K562 (cell line): ENCODE measurements around the gene PADI4. TPM values are rescaled to one million over a fixed set of nuclear protein-coding genes. Genes with fewer than 3 reads are reported as not detected.

ENCODE experiments used
- ATAC-seq: fragments of 200-7000 bp; cut with Tn5 transposase; 3 replicates; pipeline ENCODE4 v1.9.1; 2020; ENCODE audit warnings: moderate library complexity
- BruUV-seq: library from RNA; stranded (reverse); fragments of 400-500 nt; replicated peaks from 2 replicates; lab custom pipeline; 2021; lab: Mats Ljungman, UMichigan
- CTCF ChIA-PET: fragments of 300-600 bp; formaldehyde crosslinking; extraction: SDS; loops from one replicate; lab custom pipeline; 2021; ENCODE audit warnings: low intra/inter-chr PET ratio; lab: Yijun Ruan, JAX
- POLR2A ChIA-PET: fragments of 300-600, 350-650 bp; sonication (Branson Sonifier 250); formaldehyde crosslinking; extraction: SDS; loops from one replicate; lab custom pipeline; 2021; ENCODE audit warnings: antibody characterized with exemption, inconsistent platforms; lab: Yijun Ruan, JAX
- DNase-seq, 4 experiments: peaks; one replicate each; pipeline versions ENCODE4 v3.0.0 to v3.0.0-alpha.2; 2011 to 2018; ENCODE audit warnings: low spot score in 3 of 4, mixed read lengths in 3 of 4; ENCODE audit errors: extremely low read depth in 1 of 4
- FAIRE-seq: peaks from 2 replicates; lab custom pipeline; 2011; peaks lifted over from hg19 to GRCh38; lab: Jason Lieb, UNC
- H2AFZ ChIP-seq: 2 replicates; pipeline ENCODE4 v1.6.0; 2011; ENCODE audit warnings: low read depth, low read length, control low read depth, inconsistent platforms
- H3K27ac ChIP-seq: fragments of 200-600 bp; 3 replicates; pipeline ENCODE4 v1.8.0; 2011; ENCODE audit warnings: low read depth, mild to moderate bottlenecking, control low read depth, inconsistent platforms, low read length, moderate library complexity, mixed read lengths; ENCODE audit errors: extremely low read depth
- H3K27me3 ChIP-seq, 2 experiments: fragments of 300-600 bp in 1 of 2; 2 replicates in 1 of 2; 3 replicates in 1 of 2; pipeline versions ENCODE4 v1.6.0 to v1.8.0; 2011; ENCODE audit warnings: inconsistent platforms in 2 of 2, low read length in 2 of 2, mild to moderate bottlenecking in 1 of 2, mixed read lengths in 1 of 2, moderate library complexity in 1 of 2; ENCODE audit not compliant: control insufficient read depth in 2 of 2, insufficient read depth in 2 of 2
- H3K36me3 ChIP-seq: fragments of 300-600 bp; 3 replicates; pipeline ENCODE4 v1.8.0; 2011; ENCODE audit warnings: mild to moderate bottlenecking, low read length, inconsistent platforms; ENCODE audit not compliant: control insufficient read depth, insufficient read depth
- H3K4me1 ChIP-seq, 2 experiments: fragments of 200-600 bp in 1 of 2; replicated peaks in 1 of 2; 2 replicates in 1 of 2; 3 replicates in 1 of 2; pipeline versions ENCODE4 v1.5.1 to v1.8.0; 2011; ENCODE audit warnings: inconsistent platforms in 2 of 2, low read length in 2 of 2, mild to moderate bottlenecking in 1 of 2, mixed read lengths in 1 of 2, moderate library complexity in 1 of 2; ENCODE audit not compliant: control insufficient read depth in 2 of 2, insufficient read depth in 2 of 2
- H3K4me2 ChIP-seq: 2 replicates; pipeline ENCODE4 v1.6.1; 2011; ENCODE audit warnings: low read length, control low read depth, inconsistent platforms, mixed read lengths; ENCODE audit not compliant: insufficient read depth
- H3K4me3 ChIP-seq: fragments of 200-600 bp; sonication (generic), shearing (Covaris generic); 2 replicates; pipeline ENCODE4 v1.5.1; 2016; ENCODE audit warnings: control low read depth, inconsistent platforms
- H3K79me2 ChIP-seq: fragments of 200-600 bp; 3 replicates; pipeline ENCODE4 v1.8.0; 2011; ENCODE audit warnings: low read length, inconsistent platforms; ENCODE audit not compliant: control insufficient read depth, insufficient read depth
- H3K9ac ChIP-seq, 2 experiments: 2 replicates each; pipeline versions ENCODE4 v1.6.0 to v1.6.1; 2011; ENCODE audit warnings: low read depth in 2 of 2, low read length in 2 of 2, control low read depth in 1 of 2, inconsistent platforms in 1 of 2, mild to moderate bottlenecking in 1 of 2, mixed read lengths in 1 of 2; ENCODE audit not compliant: insufficient read depth in 1 of 2
- H3K9me1 ChIP-seq: one replicate; pipeline ENCODE4 v1.6.0; 2011; ENCODE audit warnings: inconsistent platforms, mild to moderate bottlenecking, low read length, moderate library complexity; ENCODE audit not compliant: control insufficient read depth, insufficient read depth
- H3K9me3 ChIP-seq: replicated peaks from 2 replicates; pipeline ENCODE4 v1.5.1; 2011; ENCODE audit warnings: low read depth, low read length, inconsistent platforms; ENCODE audit not compliant: control insufficient read depth, insufficient read depth
- H4K20me1 ChIP-seq: replicated peaks from 2 replicates; pipeline ENCODE4 v1.6.1; 2011; ENCODE audit warnings: low read length, inconsistent platforms, mixed read lengths; ENCODE audit not compliant: control insufficient read depth, insufficient read depth
- BHLHE40 ChIP-seq: IDR thresholded peaks from 2 replicates; pipeline ENCODE4 v1.6.1; 2011; ENCODE audit warnings: low read length, improper control_type of control experiment
- DMBX1 ChIP-seq: fragments of 250-450 bp; sonication (Bioruptor Pico); IDR thresholded peaks from 2 replicates; pipeline ENCODE4 v1.8.0; 2022; ENCODE audit warnings: inconsistent platforms, mild to moderate bottlenecking, moderate library complexity, borderline replicate concordance
- HIVEP1 ChIP-seq: fragments of 250-450 bp; sonication (Bioruptor Pico); IDR thresholded peaks from 2 replicates; pipeline ENCODE4 v1.4.0; 2020; ENCODE audit warnings: mild to moderate bottlenecking
- JUN ChIP-seq, 2 experiments: sonication (generic) in 1 of 2; formaldehyde crosslinking in 1 of 2; IDR thresholded peaks; 2 replicates each; pipeline versions ENCODE4 v1.6.1 to v1.8.0; 2012 to 2022; ENCODE audit warnings: borderline replicate concordance in 2 of 2, mild to moderate bottlenecking in 2 of 2, improper control_type of control experiment in 1 of 2, low read depth in 1 of 2, low read length in 1 of 2, missing genetic modification reagents in 1 of 2
- NR2C2 ChIP-seq, 2 experiments: fragments of 200-800 bp in 1 of 2; sonication (Bioruptor generic) in 1 of 2; sonication (generic) in 1 of 2; formaldehyde crosslinking in 1 of 2; IDR thresholded peaks; 2 replicates each; pipeline versions ENCODE4 v1.6.1 to v1.8.0; 2016 to 2022; ENCODE audit warnings: mild to moderate bottlenecking in 1 of 2, missing compliant biosample characterization in 1 of 2, missing genetic modification characterization in 1 of 2, missing genetic modification reagents in 1 of 2
- RERE ChIP-seq: sonication (generic); formaldehyde crosslinking; IDR thresholded peaks from 2 replicates; pipeline ENCODE4 v1.8.0; 2023; ENCODE audit warnings: missing genetic modification reagents, mild to moderate bottlenecking, borderline replicate concordance
- ZBTB26 ChIP-seq: fragments of 450-650 bp; formaldehyde crosslinking; IDR thresholded peaks from 2 replicates; pipeline ENCODE4 v1.4.0; 2022; ENCODE audit warnings: missing genetic modification characterization
- ZNF609 ChIP-seq: sonication (generic); formaldehyde crosslinking; IDR thresholded peaks from 2 replicates; pipeline ENCODE4 v1.8.1; 2023; ENCODE audit warnings: missing genetic modification reagents, mild to moderate bottlenecking, borderline replicate concordance
- WGBS: fragments of 100-300 bp; shearing (Covaris generic); methylation state at CpG from one replicate; pipeline ENCODE4 v1.1.6; 2016; ENCODE audit warnings: low coverage, mixed read lengths; ENCODE audit not compliant: insufficient coverage; ENCODE audit errors: missing lambda C conversion rate; 5-methylcytosine and 5-hydroxymethylcytosine counted together
- in situ Hi-C: fragments of 300-500 bp; cut with MboI; formaldehyde crosslinking; loops from 4 replicates; pipeline ENCODE4 v1.15.0; 2018; ENCODE audit warnings: inconsistent platforms, mixed read lengths
- intact Hi-C: fragments of 100-400 bp; cut with micrococcal nuclease; formaldehyde crosslinking; loops from 2 replicates; pipeline ENCODE4 v1.14.2; 2022
- polyA plus RNA-seq, 8 experiments: library from polyadenylated mRNA; depleted of rRNA in 4 of 8; stranded (reverse) in 5 of 8; unstranded in 3 of 8; fragments of >200 nt; fragmentation: Nextera tagmentation in 2 of 8; fragmentation: Illumina TruSeq in 1 of 8; extraction: Ambion mirVana in 2 of 8; extraction: Trizol in 1 of 8; gene quantifications; 2 replicates each; pipeline versions ENCODE4 v1.2.1 to v1.2.3, GENCODE V29; 2011 to 2014; ENCODE audit warnings: inconsistent platforms in 1 of 8, missing spikeins in 1 of 8
- total RNA-seq, 7 experiments: library from RNA; depleted of rRNA in 6 of 7; stranded (reverse); fragments of >200 nt in 6 of 7; fragmentation: Illumina TruSeq in 2 of 7; extraction: Trizol in 2 of 7; gene quantifications; 2 replicates each; pipeline versions ENCODE4 v1.2.1 to v1.2.3, GENCODE V29; 2011 to 2021; ENCODE audit warnings: low replicate concordance in 1 of 7

The PADI4 gene
- total and polyA plus RNA-seq, 9 of the 15 experiments (the other 6 are each of a cell fraction or from before 2014, with no cell fraction given): 0.22 to 0.33 TPM; not detected in 7

GRCh38 chr1:17363351-17363750 is 55.4 kb downstream of the PADI4 start:
- FAIRE-seq: no peak
- BruUV-seq: no TSS peak
- POLR2A ChIA-PET: interaction anchor here (0.6 to 1.3 kb wide), 4 partner anchors 8 to 45 kb away, joined by 3 read pairs; no protein-coding TSS in a partner anchor

More at GRCh38 chr1:17363351-17363750, 55.4 kb downstream of the PADI4 start:
- intact Hi-C loops (no loop called here), in situ Hi-C loops (no loop called here)
- Histone ChIP-seq H3K9me3 (no peaks in the 10 kb centered on the region), H3K79me2 (no peaks in the 10 kb centered on the region), H3K4me3 (no peak overlapping the region), H3K27ac (no peak overlapping the region), H3K4me1 (peaks cover 16 to 20% of the 10 kb centered on the region in 2 experiments; a peak in 4 of 5 replicates), H3K9ac (0 out of 4 replicates have a peak overlapping the region, but pooled peaks of 1 of the 2 experiments have one; percentile 3), H3K36me3 (no peaks in the 10 kb centered on the region), H3K9me1 (no peaks in the 10 kb centered on the region), H4K20me1 (no peaks in the 10 kb centered on the region), H3K27me3 (peaks cover 18 to 32% of the 10 kb centered on the region in 2 experiments), H3K4me2 (no peak overlapping the region), H2AFZ (no peak overlapping the region)
- ATAC-seq: no peak
- CTCF ChIA-PET: no interaction called here
- no peak for DNase-seq
- TF ChIP-seq ZNF609 (CRISPR knock-in tag): no peak
- TF ChIP-seq RERE (CRISPR knock-in tag): no peak
- TF ChIP-seq ZBTB26 (CRISPR knock-in tag): no peak
- TF ChIP-seq JUN (IDR thresholded peaks at IDR 0.05; ENCODE audit: borderline replicate concordance, low read depth, low read length): no peak
- no peak for TF ChIP-seq JUN (CRISPR knock-in tag; IDR thresholded peaks at IDR 0.05; ENCODE audit: borderline replicate concordance)
- TF ChIP-seq NR2C2 (CRISPR knock-in tag; IDR thresholded peaks at IDR 0.05): no peak
- TF ChIP-seq NR2C2 (tag; IDR thresholded peaks at IDR 0.05): no peak
- no peak for TF ChIP-seq DMBX1 (CRISPR knock-in tag)
- TF ChIP-seq BHLHE40: no peak
- TF ChIP-seq HIVEP1 (CRISPR knock-in tag): no peak
- WGBS: 5% methylated on average over 12 of the region's 12 CpGs
